Skeletal muscle satellite cell (primary cell): ENCODE results near the gene AUTS2.
A peak's percentile ranks its signal among the peaks of the same experiment; 100 is the strongest.

Source experiments
- H3K27me3 ChIP-seq: 2 replicates; pipeline ENCODE4 v1.7.0; 2013; ENCODE audit warnings: low read length; ENCODE audit not compliant: control insufficient read depth, insufficient read depth
- H3K36me3 ChIP-seq: 2 replicates; pipeline ENCODE4 v1.7.0; 2013; ENCODE audit warnings: mild to moderate bottlenecking, control low read depth, low read length; ENCODE audit not compliant: insufficient read depth
- H3K4me1 ChIP-seq: 2 replicates; pipeline ENCODE4 v1.7.0; 2013; ENCODE audit warnings: low read length; ENCODE audit not compliant: control insufficient read depth, insufficient read depth
- H3K4me2 ChIP-seq: 2 replicates; pipeline ENCODE4 v1.7.0; 2013; ENCODE audit warnings: mild to moderate bottlenecking, low read length
- H3K4me3 ChIP-seq: 2 replicates; pipeline ENCODE4 v1.7.0; 2013; ENCODE audit warnings: low read length
- H3K9ac ChIP-seq: 2 replicates; pipeline ENCODE4 v1.7.0; 2013; ENCODE audit warnings: mild to moderate bottlenecking, low read depth, low read length, moderate library complexity
- H3K9me3 ChIP-seq: replicated peaks from 2 replicates; pipeline ENCODE4 v1.7.0; 2013; ENCODE audit warnings: mild to moderate bottlenecking, control low read depth, low read length

Gene AUTS2

DNA sequence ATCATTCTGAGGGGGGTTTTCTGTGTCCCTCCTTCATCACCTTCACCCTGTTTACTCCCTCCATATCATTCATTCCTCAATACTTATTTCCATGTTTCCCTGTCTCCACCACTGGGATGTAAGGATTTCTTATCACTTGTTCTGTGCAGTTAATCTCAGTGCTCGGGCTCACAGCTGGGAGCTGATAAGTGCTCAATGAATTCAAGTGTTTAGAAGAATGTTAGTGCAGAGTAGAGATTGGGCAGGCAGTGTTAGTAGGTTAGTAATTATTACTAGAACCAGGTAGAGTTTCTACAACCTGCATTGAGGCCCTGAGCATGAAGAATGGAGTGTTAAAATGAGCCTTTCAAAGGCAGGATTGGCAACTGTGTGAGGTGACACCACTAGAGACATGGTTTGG is 458.1 kb downstream of the AUTS2 start:
- Histone ChIP-seq H3K4me1 (peaks cover 4% of the 10 kb centered on the region), H3K4me2 (no peak overlapping the region), H3K36me3 (no peaks in the 10 kb centered on the region), H3K27me3 (no peaks in the 10 kb centered on the region), H3K9me3 (no peaks in the 10 kb centered on the region), H3K4me3 (no peak overlapping the region), H3K9ac (no peak overlapping the region)

DNA sequence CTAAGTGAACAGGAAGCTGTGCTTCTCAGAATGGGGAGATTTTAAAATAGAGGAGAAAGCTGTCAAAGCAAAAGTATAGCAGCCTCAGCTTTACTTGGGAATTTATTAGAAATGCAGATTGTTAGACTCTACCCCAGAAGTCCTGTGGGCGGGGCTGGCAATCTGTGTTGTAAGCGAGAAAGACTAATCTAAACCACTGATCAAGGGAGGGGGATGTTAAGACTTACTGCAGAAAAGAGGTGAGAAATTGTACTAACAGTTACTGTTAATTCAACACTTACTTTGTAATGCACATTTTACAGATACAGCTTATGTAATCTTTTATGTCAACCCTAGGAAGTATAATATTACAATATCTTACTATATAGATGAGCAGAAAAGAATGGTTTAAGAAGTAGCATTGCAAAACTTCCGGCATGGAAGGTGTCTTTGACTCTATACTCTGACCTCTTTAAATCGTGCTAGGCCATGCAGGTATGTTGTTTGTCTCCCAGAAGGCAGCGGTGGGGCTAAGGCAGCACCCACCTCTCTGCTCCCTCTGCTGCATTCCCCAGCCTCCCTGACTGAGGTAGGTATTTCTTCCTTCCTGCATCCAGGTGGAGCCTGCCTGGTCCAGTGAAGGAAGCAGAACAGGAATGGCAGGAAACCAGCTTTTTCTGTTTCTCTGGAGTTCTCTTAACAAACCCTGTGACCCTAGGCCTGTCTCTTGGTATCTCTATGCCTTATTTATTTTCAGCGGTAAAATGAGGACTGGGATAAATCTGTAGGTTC is 462.2 kb downstream of the AUTS2 start:
- Histone ChIP-seq H3K36me3 (no peaks in the 10 kb centered on the region), H3K9ac (no peak overlapping the region), H3K4me3 (no peak overlapping the region), H3K27me3 (no peaks in the 10 kb centered on the region), H3K4me2 (no peak overlapping the region), H3K4me1 (no peaks in the 10 kb centered on the region), H3K9me3 (no peaks in the 10 kb centered on the region)

DNA sequence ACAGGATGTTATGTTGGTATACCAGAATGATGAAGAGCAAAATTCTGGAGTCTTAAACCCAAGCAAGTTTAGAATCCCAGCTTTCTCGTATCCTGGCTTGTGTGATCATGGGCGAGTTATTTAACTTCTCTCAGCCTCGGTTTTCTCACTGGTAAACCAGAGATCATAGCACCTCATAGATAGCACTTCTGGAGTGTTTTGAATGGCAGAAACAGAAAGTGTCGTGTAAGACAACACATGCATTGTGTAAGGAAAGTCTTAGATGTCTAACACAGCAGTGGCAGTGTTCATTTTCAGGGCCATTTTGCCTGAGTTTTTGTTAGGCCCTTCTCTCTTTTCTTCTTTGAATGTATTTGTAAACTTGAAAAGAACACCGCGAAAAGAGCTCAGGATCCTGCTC is 465.1 kb downstream of the AUTS2 start:
- Histone ChIP-seq H3K9ac (no peak overlapping the region), H3K27me3 (no peaks in the 10 kb centered on the region), H3K4me3 (no peak overlapping the region)

DNA sequence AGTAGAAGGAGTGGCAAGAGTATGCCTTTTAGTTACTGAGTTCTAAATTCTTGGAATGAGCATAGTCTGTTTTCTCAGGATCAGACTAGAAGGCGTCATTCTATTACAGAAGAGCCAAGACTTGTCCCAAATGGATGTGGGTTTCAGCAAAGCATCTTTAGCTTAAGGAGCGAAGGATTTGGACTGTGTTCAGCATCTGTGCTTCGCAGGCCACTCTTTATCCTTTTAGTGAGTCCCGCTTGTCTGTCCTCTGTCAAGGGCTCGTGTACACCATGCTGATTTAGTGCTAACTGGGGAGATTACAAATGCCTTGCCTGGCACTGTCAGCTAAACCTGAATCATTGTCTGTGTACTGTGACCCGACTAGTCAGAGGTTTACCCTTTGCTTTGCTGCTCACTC is 465.7 kb downstream of the AUTS2 start:
- no peaks in the 10 kb centered on the region for H3K27me3 ChIP-seq
- H3K9ac ChIP-seq, result no peak overlapping the region
- no peak overlapping the region for H3K4me2 ChIP-seq
- no peaks in the 10 kb centered on the region for H3K4me1 ChIP-seq
- H3K9me3 ChIP-seq, result no peaks in the 10 kb centered on the region
- H3K4me3 ChIP-seq, result no peak overlapping the region
- no peaks in the 10 kb centered on the region for H3K36me3 ChIP-seq

More for the DNA sequence above, 465.1 kb downstream of the AUTS2 start:
- no peaks in the 10 kb centered on the region for H3K36me3 ChIP-seq
- no peak overlapping the region for H3K4me2 ChIP-seq
- no peaks in the 10 kb centered on the region for H3K9me3 ChIP-seq
- no peaks in the 10 kb centered on the region for H3K4me1 ChIP-seq

DNA sequence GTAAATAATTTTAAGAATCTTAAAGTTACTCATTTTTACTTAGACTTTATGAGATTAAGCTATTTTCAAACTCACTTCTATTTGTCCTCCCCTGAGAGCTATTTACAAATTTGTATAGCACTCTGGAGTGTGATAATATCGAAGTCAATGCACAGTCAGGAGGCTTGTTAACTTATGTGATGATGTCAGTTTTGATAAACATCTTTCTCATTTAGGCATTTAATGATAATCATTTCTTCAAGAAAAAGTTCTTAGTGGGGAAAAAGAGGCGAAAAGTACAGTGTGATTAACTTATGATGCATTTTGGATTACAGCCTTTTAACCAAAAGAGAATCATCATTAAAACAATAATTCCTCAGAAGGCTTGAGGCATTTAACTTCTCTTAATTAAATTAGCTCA is 468.6 kb downstream of the AUTS2 start:
- Histone ChIP-seq H3K4me3 (no peak overlapping the region), H3K36me3 (no peaks in the 10 kb centered on the region), H3K4me2 (no peak overlapping the region), H3K9ac (no peak overlapping the region), H3K4me1 (no peaks in the 10 kb centered on the region), H3K9me3 (no peaks in the 10 kb centered on the region), H3K27me3 (no peaks in the 10 kb centered on the region)

DNA sequence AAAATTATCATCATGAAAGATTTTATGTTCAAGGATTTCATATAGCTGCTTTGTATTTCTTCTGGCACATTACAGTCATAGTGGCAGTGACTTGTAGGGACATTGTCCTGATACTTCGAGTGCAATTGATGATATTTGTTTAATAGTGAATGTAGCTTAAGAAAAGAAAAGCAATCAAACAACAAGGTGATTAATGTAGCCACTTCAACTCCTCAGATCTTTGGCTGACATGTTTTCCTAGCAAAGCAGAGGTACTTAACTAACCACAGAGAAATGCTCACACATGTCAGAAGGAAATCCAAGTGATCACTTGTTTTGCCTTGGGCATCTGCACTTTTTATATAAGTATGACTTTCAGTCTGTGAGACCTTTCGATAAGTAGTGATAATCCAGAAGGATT is 470.3 kb downstream of the AUTS2 start:
- Histone ChIP-seq H3K4me1 (peaks cover 4% of the 10 kb centered on the region), H3K27me3 (no peaks in the 10 kb centered on the region), H3K4me2 (no peak overlapping the region), H3K4me3 (no peak overlapping the region), H3K36me3 (no peaks in the 10 kb centered on the region), H3K9me3 (no peaks in the 10 kb centered on the region), H3K9ac (no peak overlapping the region)

DNA sequence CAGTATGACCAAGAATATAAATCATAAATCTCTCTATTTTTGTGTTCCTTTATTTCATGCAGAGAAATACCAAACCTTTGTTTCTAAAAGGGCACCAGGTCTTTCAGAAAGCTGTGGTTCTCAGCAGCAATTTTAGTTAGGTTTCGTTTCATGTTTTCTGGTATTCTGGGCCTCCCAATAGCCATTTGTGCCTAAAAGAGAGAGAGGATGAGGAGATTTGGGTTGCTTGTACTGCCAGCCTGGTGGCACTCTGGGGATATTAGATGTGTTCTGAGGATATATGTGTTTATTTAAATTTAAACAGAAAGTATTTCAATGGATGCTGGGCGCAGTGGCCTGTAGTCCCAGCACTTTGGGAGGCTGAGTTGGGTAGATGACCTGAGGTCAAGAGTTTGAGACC is 471.7 kb downstream of the AUTS2 start:
- no peaks in the 10 kb centered on the region for H3K9me3 ChIP-seq
- no peak overlapping the region for H3K4me3 ChIP-seq

DNA sequence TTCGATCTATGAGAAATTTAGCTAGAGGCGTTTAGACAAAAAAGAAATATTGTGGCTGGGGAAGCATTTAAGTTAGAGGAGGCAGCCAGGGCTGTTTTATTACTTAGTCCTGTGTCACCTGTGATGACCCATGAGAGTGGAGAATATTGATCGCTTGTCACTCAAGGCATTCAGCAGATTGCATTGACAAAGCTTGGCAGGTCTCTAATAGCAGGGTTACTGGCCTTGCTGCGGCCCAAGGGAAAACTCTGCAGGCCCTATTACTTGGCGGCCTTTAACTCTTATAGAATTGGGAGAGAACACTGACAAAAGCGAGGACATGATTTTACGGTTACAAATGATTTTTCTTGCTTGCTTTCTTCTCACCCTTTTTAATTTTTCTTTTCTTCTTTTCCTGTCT is 473.5 kb downstream of the AUTS2 start:
- Histone ChIP-seq H3K9ac (peak overlapping the region; percentile 33), H3K9me3 (no peaks in the 10 kb centered on the region), H3K4me2 (no peak overlapping the region), H3K4me3 (no peak overlapping the region), H3K36me3 (no peaks in the 10 kb centered on the region), H3K4me1 (peaks cover 4% of the 10 kb centered on the region), H3K27me3 (no peaks in the 10 kb centered on the region)

More for the DNA sequence above, 471.7 kb downstream of the AUTS2 start:
- no peak overlapping the region for H3K9ac ChIP-seq
- no peaks in the 10 kb centered on the region for H3K27me3 ChIP-seq
- no peak overlapping the region for H3K4me2 ChIP-seq
- no peaks in the 10 kb centered on the region for H3K36me3 ChIP-seq
- peaks cover 4% of the 10 kb centered on the region for H3K4me1 ChIP-seq

DNA sequence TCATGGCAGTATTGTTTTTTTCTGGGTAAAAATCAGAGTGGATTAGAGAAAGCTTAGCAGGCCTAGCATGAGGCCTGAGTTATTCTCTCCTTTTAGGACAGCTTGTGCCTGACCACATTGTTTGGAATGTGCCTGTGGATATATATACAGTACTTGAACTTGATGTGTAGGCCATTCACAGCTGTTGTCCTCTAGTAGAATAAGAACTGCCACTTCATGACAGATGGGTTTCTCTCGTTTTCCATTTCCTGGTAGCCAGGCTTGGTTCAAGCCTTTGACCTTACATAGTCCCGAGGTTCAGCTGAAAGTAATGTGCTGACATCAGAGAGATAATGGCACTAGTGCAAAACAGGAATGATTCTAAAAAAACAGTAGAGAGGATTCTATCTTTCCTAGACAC is 473.9 kb downstream of the AUTS2 start:
- no peak overlapping the region for H3K4me2 ChIP-seq

DNA sequence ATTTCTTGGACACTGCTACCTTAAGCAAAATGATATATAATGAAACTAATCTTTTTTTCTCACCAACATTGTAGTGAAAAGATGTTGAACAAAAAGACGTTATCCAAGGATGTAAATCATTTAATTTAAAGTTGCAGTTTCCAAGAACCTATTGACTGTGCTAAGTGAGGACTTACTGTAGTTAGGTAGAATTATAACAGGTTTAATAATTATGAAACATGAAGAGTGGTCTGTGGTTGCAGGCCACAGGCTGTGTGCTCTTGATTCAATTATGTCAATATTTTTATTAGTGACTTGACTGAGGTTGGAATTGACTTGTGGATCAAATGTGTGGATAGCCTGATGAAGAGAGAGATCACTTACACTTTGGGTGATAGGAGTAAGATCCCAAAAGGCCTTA is 478.1 kb downstream of the AUTS2 start:
- no peaks in the 10 kb centered on the region for H3K9me3 ChIP-seq
- H3K4me1 ChIP-seq, result peaks cover 4% of the 10 kb centered on the region
- no peaks in the 10 kb centered on the region for H3K27me3 ChIP-seq
- H3K36me3 ChIP-seq, result no peaks in the 10 kb centered on the region
- H3K4me3 ChIP-seq, result no peak overlapping the region
- no peak overlapping the region for H3K4me2 ChIP-seq
- no peak overlapping the region for H3K9ac ChIP-seq

More for the DNA sequence above, 473.9 kb downstream of the AUTS2 start:
- peak overlapping the region; percentile 33 for H3K9ac ChIP-seq
- H3K27me3 ChIP-seq, result no peaks in the 10 kb centered on the region
- no peaks in the 10 kb centered on the region for H3K9me3 ChIP-seq
- peaks cover 4% of the 10 kb centered on the region for H3K4me1 ChIP-seq
- no peaks in the 10 kb centered on the region for H3K36me3 ChIP-seq
- H3K4me3 ChIP-seq, result no peak overlapping the region

DNA sequence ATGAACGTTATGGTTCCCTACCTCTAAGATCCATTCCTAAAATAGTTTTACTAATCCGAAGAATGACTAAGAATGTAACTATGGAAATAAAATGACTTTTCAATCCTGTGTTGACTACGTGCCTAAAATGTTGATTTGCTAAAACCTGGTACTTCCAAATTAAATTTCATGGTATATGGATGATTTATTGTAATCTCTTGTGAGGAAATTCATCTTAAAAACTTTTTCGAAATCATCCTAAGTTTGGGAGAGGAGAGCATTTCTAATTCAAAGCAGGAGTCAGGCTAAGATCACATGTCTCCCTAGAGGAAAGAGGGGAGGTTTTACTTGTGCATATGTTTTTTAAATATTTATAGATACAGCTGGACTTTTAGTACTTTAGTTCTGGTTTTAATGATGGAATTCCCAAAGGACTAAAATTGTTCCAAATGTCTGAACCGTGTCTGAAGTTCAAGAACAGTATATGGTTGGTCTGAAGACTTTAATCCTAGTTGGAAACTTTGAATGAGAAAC is 483.9 kb downstream of the AUTS2 start:
- H3K4me2 ChIP-seq, result no peak overlapping the region
- H3K9ac ChIP-seq, result no peak overlapping the region
- H3K9me3 ChIP-seq, result no peaks in the 10 kb centered on the region
- peaks cover 9% of the 10 kb centered on the region for H3K4me1 ChIP-seq
- no peak overlapping the region for H3K4me3 ChIP-seq
- no peaks in the 10 kb centered on the region for H3K36me3 ChIP-seq
- no peaks in the 10 kb centered on the region for H3K27me3 ChIP-seq

DNA sequence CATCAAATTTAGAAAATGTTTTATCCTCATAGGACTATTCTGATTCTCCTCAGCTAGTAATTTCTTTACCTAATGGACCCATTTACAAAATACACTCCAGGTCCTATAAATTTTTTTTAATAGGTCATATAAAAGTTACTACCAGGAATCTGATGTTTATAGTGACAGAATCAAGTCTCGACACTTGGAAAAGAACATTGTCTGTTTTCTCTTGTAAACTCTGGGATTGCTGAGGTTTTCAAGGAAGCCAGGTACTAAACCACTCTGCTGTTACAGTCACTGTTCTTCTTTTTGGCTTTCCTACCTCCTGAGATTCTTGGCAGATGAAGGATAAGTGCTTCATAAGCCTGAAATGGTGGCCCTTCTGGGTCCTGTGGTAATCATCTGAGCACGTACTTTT is 493.1 kb downstream of the AUTS2 start:
- Histone ChIP-seq H3K4me1 (peaks cover 22% of the 10 kb centered on the region), H3K9me3 (no peaks in the 10 kb centered on the region), H3K36me3 (no peaks in the 10 kb centered on the region)

More for the DNA sequence above, 493.1 kb downstream of the AUTS2 start:
- Histone ChIP-seq H3K27me3 (no peaks in the 10 kb centered on the region), H3K4me3 (no peak overlapping the region), H3K9ac (no peak overlapping the region), H3K4me2 (no peak overlapping the region)
